NCI-H2196 treated with DMSO at 0.1 percent for 48 hours (cell line): Measurements from ENCODE around the gene ZNF775.

Experiments used
- DNase-seq: peaks from one replicate; lab custom pipeline; 2025; ENCODE audit not compliant: unreplicated experiment; lab: John Stamatoyannopoulos, UW

Gene ZNF775

GRCh38 chr7:150345012-150345411, 34.1 kb upstream of the ZNF775 start:
- DNase-seq: no peak

DNA sequence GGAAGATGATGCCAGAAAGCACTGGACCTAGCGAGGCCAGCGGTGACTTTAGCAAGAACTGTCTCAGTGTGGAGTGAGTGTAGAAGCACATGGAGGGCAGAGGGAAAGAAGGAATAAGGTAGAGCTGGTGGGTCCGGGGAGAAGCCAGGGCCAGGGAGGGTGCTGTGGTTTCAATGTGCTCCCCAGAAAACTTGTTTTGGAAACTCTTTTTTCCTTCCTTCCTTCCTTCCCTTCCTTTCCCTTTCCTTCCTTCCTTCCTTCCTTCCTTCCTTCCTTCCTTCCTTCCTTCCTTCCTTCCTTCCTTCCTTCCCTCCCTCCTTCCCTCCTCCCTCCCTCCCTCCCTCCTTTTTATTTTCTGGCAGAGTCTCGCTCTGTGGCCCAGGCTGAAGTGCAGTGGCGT, 32.2 kb upstream of the ZNF775 start:
- no peak for DNase-seq

DNA sequence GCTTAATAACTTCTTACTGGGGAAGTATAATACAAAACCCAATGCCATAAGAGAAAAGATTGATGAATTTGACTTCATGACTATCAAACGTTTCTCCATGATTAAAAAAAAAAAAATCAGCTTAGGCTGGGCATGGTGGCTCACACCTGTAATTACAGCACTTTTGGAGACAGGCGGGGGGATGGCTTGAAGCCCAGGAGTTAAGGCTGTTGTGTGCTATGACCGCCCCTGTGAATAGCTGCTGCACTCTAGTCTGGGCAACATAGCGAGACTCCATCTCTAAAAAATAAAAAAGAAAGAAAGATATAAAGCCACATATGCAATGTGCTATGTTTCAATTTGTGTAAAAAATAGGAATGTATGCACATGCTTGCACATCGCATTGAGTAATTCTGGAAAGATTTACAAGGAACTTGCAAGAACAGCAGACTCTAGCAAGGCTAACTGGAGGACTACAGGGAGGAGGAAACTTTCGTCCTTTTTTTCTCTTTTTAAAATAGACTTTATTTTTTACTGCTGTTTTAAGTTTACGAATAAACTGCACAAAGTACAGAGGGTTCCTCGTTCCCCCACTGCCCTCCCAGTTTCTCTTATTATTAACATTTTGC, 27.4 kb upstream of the ZNF775 start:
- DNase-seq: no peak

- no peak for DNase-seq
These were observed 23.5 kb upstream of the ZNF775 start for GRCh38 chr7:150355666-150356059.

- no peak for DNase-seq
These were observed 22.7 kb upstream of the ZNF775 start for GRCh38 chr7:150356265-150356897.

DNA sequence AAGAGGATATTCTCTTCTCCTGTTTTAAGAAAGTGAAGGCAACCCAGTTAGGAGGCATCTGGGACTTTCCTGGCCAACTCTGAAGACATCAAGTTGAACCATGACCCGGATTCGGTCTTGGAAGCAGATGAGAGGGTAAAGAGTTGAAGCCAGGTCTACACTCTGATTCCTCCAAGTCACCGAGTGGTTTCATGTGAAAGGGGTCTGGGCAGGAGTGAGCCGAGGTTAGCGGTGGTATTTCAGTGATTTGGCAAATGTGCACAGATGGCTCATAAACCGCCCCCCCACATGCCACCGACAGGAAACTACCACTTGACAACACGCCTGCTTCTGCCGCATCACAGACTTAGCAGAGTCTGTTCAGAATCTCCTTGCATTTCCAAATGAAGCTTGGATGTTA, 21.9 kb upstream of the ZNF775 start:
- peak; percentile 51 for DNase-seq

DNA sequence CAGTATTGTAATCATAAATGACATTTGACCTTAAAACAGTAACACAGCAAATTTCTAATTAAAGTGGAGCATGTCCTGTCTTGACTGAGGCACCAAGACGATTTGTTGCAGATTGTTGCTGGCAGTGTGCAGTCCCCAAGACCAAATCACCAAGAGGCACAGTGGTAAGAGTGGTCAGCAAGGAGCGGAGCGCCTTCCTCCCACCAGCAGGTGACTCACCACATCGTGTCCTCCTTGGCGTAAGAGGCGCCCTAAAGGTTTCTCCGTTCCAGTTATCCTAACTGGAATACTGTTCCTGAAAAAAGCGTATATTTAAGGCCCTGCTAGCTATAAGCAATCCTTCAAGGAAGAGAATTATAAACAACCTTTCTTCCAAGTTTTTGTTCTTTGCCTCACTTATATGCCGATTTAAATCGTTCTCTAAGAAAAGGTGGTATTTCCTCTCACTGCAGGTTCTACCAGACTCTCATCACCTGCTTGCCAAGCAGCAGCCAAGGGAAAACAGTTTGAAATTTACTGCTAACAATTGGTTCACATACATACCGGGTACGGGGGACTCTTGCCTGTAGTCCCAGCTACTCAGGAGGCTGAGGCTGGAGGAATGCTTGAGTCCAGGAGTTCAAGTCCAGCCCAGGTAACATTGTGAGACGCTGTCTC, 21.2 kb upstream of the ZNF775 start:
- DNase-seq: no peak

DNA sequence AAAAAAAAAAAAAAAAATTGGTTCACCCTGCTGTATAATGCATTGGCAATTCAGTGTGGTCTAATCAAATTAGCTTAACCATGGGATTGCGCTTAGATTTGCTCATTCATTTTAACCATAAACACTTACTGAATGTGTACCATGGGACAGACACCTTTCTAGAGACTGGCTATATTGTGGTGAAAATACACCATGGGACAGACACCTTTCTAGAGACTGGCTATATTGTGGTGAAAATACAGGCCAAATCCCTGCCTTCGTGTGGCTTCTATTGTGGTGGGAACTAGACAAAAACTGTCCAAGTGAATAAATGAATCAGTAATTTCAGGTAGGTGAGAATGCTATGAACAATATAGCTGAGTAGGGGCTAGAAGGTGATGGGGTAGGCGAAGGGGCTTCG, 20.7 kb upstream of the ZNF775 start:
- no peak for DNase-seq

DNA sequence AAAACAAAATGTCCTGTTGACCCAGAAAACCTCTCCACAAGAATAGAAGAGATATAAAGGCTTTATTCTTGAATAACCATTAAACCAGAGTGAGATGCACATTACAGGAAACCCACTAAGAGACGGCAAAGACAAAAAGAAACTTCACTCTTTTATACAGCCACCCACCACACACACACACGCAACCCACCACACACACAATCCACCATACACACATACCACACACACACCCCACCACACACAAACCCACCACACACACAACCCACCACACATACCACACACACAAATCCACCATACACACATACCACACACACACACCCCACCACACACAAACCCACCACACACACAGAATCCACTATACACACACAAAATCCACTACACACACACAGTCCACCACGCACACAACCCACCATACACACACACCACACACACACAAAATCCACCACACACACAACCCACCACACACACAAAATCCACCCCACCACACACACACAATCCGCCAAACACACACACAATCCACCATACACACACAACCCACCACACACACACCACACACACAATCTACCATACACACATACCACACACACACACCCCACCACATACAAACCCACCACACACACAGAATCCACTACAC, 20.0 kb upstream of the ZNF775 start:
- DNase-seq: no peak

DNA sequence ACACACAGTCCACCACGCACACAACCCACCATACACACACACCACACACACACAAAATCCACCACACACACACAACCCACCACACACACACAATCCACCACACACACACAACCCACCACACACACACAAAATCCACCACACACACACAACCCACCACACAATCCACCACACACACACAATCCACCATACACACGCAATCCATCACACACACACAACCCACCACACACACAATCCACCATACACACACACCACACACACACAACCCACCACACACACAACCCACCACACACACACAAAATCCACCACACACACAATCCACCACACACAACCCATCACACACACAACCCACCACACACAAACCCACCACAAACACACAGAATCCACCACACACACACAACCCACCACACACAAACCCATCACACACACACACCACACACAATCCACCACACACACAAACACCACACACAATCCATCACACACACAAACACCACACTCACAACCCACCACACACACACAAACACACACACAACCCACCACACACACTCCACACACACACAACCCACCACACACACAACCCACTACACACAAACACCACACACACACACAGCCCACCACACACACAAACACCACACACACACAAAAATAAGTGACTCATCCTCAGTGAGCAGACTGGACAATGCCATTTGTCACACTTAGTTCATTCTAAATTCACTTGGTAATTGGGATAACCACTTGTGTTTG, 19.3 kb upstream of the ZNF775 start:
- no peak for DNase-seq

DNA sequence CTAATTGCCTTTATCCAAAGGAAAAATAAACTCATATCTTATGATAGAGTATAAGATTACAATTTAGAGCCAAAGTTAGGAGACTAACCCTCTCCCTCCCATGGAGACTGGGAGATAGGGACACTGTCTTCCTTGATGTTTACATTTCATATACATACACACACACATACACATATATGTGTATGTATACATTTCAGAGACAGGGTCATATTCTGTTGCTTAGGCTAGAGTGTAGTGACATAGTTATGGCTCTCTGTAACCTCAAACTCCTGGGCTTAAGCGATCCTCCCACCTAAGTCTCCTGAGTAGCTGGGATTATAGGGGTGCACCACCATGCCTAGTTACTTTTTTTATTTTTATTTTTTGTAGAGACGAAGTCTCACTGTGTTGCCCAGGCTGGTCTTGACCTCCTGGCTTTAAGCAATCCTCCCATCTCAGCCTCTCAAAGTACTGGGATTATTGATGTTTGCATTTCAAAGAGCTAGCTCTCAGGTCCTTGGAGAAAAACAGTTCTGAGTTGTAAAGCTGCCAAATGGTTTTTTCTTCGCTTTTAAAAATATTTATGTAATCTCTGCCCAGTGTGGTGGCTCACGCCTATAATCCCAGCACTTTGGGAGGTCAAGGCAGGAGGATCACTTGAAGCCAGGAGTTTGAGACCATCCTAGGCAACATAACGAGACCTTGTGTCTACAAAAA, 18.6 kb upstream of the ZNF775 start:
- no peak for DNase-seq

DNA sequence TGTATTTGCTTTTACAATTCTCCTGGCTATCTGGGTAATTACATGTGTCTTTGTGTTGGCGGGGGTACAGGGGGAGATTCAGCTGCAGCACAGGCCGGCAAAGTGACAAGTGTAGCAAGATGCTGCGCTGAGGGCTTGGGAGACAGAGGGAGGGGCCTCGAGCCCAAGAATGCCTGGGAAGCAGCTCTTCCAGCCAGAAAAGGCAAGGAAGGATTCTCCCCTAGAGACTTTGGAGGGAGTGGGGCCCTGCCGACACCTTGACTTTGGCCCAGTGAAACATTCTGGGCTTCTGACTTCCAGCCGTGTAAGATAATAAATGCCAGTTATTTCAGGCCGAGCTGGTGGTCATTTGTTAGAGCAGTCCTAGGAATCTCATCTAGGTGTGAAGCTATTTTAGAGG, 17.7 kb upstream of the ZNF775 start:
- no peak for DNase-seq

GRCh38 chr7:150361807-150362621, 17.1 kb upstream of the ZNF775 start:
- no peak for DNase-seq

DNA sequence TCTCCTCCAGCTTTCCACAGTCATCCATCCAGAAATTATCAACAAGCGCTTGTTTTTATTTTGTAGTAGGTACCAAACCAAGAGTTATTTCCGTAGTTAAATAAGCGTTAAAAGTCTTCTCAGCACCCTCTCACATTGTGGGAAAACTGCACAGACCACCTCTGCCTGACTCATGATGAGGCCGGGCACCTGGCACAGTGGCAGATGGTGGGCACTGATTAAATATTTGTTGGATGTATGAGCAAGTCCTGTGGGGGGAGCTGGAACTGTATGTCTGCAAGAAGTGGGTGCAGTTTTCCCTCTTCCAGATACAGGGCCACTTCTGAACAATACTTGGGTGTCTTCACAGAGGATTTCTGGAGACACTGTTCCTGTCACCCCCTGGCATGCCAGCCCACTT, 15.8 kb upstream of the ZNF775 start:
- no peak for DNase-seq

DNA sequence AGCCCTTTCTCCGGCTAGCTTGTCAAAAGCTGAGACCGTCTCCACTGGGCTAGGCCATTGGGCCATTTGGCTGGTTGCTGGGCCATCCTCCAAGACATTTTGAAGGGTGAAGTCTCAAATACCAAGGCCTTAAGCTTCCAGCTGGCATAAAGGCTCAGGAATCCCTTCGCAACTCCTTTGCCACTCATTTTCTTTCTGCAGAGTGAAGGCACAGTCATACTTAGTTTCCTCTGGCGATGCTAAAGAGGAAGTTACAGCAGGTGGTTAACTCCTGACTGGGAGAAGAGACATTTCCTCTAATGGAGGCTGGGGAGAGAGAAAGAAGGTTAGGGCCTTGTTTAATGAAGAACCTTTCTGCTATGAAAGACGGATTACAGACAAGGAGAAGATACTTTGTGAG, 15.3 kb upstream of the ZNF775 start:
- DNase-seq: no peak

GRCh38 chr7:150365194-150365593, 13.9 kb upstream of the ZNF775 start:
- no peak for DNase-seq

DNA sequence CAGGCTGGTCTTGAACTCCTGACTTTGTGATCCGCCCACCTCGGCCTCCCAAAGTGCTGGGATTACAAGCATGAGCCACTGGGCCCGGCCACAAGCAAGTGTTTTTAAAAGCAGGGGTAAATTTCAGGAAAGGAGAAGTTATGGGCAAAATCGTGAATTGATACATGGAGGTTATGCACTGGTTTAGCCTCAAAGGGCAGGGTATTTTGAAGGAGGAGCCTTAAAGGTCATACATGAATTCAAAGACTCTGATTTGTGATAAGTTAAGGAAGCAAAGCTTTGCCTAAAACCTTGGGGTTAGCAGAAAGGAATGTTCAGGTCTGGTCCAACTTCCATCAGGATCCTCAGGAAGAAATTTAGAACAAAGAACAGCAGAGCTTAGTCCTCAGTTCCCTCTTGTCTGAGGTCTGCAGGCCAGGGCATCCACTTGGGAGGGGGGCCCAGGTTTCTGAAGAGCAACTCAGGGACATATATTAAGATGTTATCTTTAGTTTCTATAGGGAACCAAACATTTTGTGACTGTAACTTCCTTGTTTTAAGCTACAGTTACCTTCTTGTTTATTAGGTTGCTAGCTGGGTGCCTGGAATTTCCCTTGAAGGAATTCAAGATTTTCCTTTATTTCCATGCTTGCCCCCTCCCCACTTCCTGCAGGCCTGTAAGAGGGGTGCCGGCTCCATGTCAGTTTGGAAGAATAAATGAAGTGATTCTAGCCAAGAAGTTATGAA, 13.3 kb upstream of the ZNF775 start:
- DNase-seq: no peak

DNA sequence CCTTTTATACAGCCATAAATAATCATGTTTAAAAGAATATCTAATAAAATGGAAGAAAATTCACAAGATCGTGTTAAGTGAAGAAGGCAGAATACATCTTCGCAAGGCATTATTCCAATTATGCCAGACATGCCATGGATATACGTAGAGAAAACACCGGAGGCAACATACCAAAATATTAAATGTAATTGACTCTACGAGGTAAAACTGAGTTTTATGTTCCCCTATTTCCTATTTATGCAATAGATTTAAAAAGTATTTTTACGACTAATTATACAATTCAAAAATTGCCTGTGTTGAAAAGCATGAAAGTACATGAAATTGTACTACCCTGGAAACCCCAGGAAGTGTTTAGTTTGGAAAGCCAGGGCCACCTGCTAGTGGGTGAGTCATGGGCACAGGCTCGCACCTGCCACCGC, 11.4 kb upstream of the ZNF775 start:
- DNase-seq: no peak

GRCh38 chr7:150368096-150368883, 10.8 kb upstream of the ZNF775 start, which contains the start of gene REPIN1:
REPIN1 (plus strand) TSS chr7:150368822; CDS start chr7:150369712, 890 bp downstream.
- peak; percentile 84 for DNase-seq
